Measurements from ENCODE around the gene SPTLC3. TPM values are rescaled to one million over a fixed set of nuclear protein-coding genes. Genes with fewer than 3 reads are reported as not detected.

The SPTLC3 gene
- total RNA-seq, 2 donors from 2014 or later, result 0.42 to 0.44 TPM

DNA sequence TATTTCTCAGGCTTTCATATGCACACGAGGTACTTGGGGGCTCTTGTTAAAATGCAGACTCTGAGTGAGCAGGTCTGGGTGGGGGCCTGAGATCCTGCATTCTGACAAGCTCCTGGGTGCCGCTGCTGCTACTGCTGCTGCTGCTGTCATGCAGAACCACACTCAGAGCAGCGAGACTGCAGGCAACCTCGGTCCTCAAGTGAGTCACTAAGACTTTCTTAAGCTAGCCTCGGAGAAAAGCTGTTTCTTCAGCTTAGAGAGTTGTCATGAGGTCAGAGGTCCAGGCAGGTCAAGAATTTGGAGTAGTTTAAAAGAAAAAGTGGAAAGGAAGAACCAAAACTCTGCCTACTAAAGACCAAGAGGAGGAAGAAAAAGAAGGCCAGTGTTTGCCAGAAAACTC lies 92.9 kb downstream of the SPTLC3 start:
- no peak overlapping the region for H3K4me3 Mint-ChIP-seq
- H3K4me1 Mint-ChIP-seq, result peaks cover 4% of the 10 kb centered on the region
- peaks cover 18% of the 10 kb centered on the region for H3K27me3 Mint-ChIP-seq
- H3K36me3 Mint-ChIP-seq (ENCODE audit: low read depth), result peaks cover 2% of the 10 kb centered on the region
- no peak overlapping the region for H3K27ac Mint-ChIP-seq
- DNase-seq, result no peak
- H3K9me3 ChIP-seq (ENCODE audit: control insufficient read depth, low read length, poor library complexity, severe bottlenecking), result no peaks in the 10 kb centered on the region
- no peak for ATAC-seq

DNA sequence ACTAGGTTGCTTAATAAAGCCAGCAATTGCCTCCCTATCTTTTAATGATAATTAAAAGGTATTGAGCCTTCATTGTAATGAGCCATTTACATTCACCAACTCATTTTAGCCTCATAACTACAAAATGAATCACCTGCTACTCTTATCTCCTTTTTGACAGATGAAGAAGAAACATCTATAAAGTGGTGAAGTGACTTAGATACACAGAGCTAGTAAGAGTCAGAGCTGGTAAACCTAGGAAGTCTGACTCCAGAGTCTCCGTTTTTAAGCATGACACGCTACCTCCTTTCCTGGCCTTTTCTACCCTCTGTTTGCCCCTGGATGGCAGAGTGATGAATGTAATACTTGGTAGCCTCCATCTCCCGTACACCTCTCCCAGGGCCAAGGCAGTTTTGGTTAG lies 93.5 kb downstream of the SPTLC3 start:
- peak overlapping the region; percentile 16 for H3K27ac Mint-ChIP-seq
- H3K36me3 Mint-ChIP-seq (ENCODE audit: low read depth), result peaks cover 2% of the 10 kb centered on the region
- H3K4me3 Mint-ChIP-seq, result no peak overlapping the region
- H3K4me1 Mint-ChIP-seq, result peaks cover 4% of the 10 kb centered on the region
- DNase-seq (no peak), ATAC-seq (no peak)
- H3K27me3 Mint-ChIP-seq, result peaks cover 23% of the 10 kb centered on the region
- no peaks in the 10 kb centered on the region for H3K9me3 ChIP-seq (ENCODE audit: control insufficient read depth, low read length, poor library complexity, severe bottlenecking)

DNA sequence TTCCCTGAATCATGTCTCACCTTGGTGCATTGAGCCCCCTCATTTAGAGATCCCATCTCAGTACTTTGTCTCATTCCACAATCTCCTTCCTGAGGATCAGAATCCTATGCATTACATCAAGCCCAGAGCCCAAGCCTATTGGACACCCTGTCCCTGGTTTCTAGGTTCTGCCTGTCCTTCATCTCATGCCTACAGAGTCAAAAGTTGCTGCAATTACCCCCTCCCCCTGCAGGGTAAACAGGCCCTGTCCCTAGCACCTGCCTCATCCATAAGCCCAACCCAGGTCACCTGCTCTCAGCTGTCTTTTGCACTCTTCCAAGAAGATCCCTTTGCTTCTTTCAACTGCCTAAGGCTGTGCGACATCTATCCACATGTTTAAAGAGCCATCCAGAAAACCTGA lies 93.9 kb downstream of the SPTLC3 start:
- H3K27me3 Mint-ChIP-seq, result peaks cover 27% of the 10 kb centered on the region
- DNase-seq (no peak), ATAC-seq (no peak)
- H3K36me3 Mint-ChIP-seq (ENCODE audit: low read depth), result peaks cover 2% of the 10 kb centered on the region
- H3K4me1 Mint-ChIP-seq, result peaks cover 4% of the 10 kb centered on the region
- H3K27ac Mint-ChIP-seq, result peak overlapping the region; percentile 16
- H3K9me3 ChIP-seq (ENCODE audit: control insufficient read depth, low read length, poor library complexity, severe bottlenecking), result no peaks in the 10 kb centered on the region
- no peak overlapping the region for H3K4me3 Mint-ChIP-seq

DNA sequence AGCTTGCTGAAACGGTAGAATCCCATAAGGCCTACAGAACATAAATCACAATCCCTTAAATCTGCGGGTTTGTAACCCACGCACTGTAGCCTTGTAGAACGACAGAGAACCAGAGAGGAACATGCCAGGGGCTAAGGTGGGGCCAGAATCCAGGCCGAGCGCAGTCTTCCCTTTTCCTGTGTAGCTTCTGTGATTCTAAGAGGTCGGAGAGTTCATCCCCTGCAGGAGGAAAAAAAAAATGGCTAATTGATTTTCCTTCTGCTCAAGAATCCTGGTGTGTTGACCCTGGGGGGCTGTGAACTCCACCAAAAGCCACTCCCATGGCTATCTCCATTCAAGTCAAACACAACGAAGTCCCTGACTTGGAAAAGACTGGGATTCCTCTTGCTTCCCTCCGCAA lies 96.3 kb downstream of the SPTLC3 start:
- no peaks in the 10 kb centered on the region for H3K9me3 ChIP-seq (ENCODE audit: control insufficient read depth, low read length, poor library complexity, severe bottlenecking)
- no peak for ATAC-seq
- Mint-ChIP-seq H3K27me3 (peaks cover 27% of the 10 kb centered on the region), H3K27ac (no peak overlapping the region), H3K4me3 (no peak overlapping the region), H3K4me1 (peaks cover 4% of the 10 kb centered on the region), H3K36me3 (ENCODE audit: low read depth) (peaks cover 2% of the 10 kb centered on the region)
- no peak for DNase-seq

DNA sequence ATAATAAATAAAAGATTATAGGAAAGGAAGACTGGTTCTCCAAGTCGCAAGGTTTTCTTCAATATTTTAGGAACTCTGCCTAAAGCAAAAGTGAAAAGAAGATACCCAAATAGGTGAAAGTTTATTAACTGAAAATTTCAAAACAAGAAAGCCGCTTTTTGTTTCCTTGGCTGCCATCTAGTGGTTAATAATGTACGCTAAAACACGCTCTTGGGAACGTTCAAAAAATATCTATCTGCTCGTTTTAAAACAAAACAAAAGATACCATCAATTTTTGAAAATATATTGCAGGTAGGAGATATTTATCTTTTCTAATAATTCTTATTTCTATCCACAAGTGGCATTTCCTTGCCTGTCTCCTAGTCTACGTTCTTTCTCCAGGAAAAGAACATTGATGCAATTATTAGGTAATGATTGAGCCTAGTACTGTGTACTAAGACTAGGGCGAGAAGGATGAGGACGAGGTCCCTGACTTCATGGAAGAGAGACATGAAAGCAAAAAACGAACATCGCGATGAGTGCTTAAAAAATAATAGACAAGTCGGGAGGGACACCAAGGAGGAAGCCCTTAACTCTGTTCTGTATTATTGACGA lies 97.2 kb downstream of the SPTLC3 start:
- Mint-ChIP-seq H3K36me3 (ENCODE audit: low read depth) (peaks cover 2% of the 10 kb centered on the region), H3K4me3 (no peak overlapping the region), H3K27ac (no peak overlapping the region), H3K27me3 (peaks cover 27% of the 10 kb centered on the region), H3K4me1 (peaks cover 4% of the 10 kb centered on the region)
- ATAC-seq (no peak), DNase-seq (no peak)
- H3K9me3 ChIP-seq (ENCODE audit: control insufficient read depth, low read length, poor library complexity, severe bottlenecking), result no peaks in the 10 kb centered on the region

DNA sequence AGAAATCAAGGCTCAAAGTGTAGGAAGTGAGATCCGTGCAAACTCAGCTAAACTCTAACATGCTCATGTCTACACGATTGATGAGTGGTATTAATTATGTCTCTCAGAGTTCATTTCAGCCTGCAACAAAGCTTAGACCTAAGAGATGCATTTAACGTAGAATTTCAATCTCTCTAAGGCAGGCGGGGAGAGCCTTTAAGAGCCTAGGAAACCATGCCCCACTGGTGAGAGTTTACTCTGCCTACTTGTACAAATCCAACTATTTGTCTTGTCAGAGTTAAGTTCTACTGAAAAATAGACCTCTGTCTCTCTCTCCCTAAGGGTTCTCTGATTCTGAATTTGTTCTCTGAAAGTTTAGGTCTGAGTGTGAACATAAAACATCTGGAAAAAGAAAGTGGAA lies 100.9 kb downstream of the SPTLC3 start:
- ATAC-seq, result no peak
- H3K4me3 Mint-ChIP-seq, result no peak overlapping the region
- no peaks in the 10 kb centered on the region for H3K9me3 ChIP-seq (ENCODE audit: control insufficient read depth, low read length, poor library complexity, severe bottlenecking)
- H3K27me3 Mint-ChIP-seq, result peaks cover 18% of the 10 kb centered on the region
- no peak overlapping the region for H3K27ac Mint-ChIP-seq
- no peak for DNase-seq
- peaks cover 4% of the 10 kb centered on the region for H3K4me1 Mint-ChIP-seq
- H3K36me3 Mint-ChIP-seq (ENCODE audit: low read depth), result peaks cover 4% of the 10 kb centered on the region

DNA sequence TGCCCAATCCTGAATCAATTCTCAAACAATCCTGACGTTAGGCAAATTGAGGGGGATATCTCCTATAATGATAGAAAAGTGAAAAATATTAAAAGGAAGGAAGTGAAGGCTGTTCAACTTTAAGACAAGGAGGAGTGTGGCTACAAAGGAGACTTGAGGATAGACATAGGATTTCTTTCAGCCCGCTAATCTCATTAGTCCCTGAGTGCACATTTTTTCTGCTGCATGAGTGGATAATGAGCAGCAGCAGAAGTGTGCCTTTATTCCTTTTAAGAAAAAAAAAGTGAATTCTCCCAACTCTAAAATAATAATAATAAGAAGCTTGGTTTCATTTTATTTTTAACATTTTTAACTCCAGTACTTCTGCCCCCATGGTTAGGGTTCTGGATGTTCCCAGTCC lies 102.0 kb downstream of the SPTLC3 start:
- no peak for ATAC-seq
- H3K4me1 Mint-ChIP-seq, result peaks cover 4% of the 10 kb centered on the region
- no peak for DNase-seq
- H3K4me3 Mint-ChIP-seq, result no peak overlapping the region
- peaks cover 18% of the 10 kb centered on the region for H3K27me3 Mint-ChIP-seq
- no peaks in the 10 kb centered on the region for H3K9me3 ChIP-seq (ENCODE audit: control insufficient read depth, low read length, poor library complexity, severe bottlenecking)
- peaks cover 4% of the 10 kb centered on the region for H3K36me3 Mint-ChIP-seq (ENCODE audit: low read depth)
- no peak overlapping the region for H3K27ac Mint-ChIP-seq

DNA sequence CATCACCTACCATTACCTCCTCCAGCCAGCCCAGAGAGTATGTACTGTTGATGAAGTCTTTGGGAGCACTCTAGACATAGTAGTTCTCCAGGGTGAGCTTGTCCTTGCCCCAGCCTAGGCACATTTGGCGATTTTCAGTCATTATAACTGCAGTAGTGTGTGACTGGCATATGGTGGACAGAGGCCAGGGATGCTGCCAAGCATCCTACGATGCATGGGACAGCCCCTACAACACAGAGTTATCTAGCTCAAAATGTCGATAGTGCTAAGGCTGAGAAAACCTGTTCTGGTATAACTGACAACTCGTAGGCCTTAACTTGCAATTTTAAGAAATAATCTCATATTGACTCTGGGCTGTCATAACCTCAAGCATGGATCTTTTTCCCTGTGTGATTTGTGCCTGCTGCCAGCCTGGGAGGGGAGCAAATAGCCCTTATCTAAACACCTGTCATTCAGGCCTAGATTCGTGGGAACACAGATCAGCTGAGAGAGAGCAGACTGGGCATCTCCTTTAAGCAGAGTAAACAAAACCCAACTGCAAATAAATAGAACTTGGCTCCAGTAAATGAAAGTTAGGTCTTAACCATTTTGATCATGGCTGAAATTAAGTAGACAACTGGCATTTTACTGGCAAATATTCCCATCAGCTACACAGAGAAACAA lies 102.6 kb downstream of the SPTLC3 start:
- no peak for ATAC-seq
- H3K4me3 Mint-ChIP-seq, result no peak overlapping the region
- H3K9me3 ChIP-seq (ENCODE audit: control insufficient read depth, low read length, poor library complexity, severe bottlenecking), result no peaks in the 10 kb centered on the region
- no peak overlapping the region for H3K27ac Mint-ChIP-seq
- DNase-seq, result no peak
- peaks cover 12% of the 10 kb centered on the region for H3K27me3 Mint-ChIP-seq
- H3K36me3 Mint-ChIP-seq (ENCODE audit: low read depth), result peaks cover 2% of the 10 kb centered on the region
- H3K4me1 Mint-ChIP-seq, result peaks cover under 1% of the 10 kb centered on the region

DNA sequence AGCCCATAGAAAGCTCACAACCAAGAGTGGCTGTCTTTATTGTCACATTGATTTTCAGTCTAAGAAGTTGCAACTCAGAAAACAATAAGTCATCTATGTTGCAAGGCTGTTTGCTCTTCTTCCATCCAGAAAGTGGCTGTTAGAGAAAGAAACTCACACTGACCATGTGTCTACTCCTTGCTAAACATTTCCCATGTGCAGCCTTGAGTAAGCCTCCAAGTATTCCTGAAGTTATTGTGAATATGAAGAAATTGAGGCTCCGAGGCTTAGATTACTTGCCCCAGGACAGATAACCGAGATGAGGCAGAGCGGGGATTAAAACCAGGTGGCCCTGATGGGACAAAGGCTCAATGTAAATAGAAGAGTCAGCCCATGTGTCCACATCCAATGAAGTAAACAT lies 105.0 kb downstream of the SPTLC3 start:
- ATAC-seq (no peak), DNase-seq (no peak)
- H3K9me3 ChIP-seq (ENCODE audit: control insufficient read depth, low read length, poor library complexity, severe bottlenecking), result no peaks in the 10 kb centered on the region
- no peak overlapping the region for H3K4me3 Mint-ChIP-seq
- H3K27ac Mint-ChIP-seq, result no peak overlapping the region
- peaks cover 2% of the 10 kb centered on the region for H3K36me3 Mint-ChIP-seq (ENCODE audit: low read depth)
- H3K4me1 Mint-ChIP-seq, result no peaks in the 10 kb centered on the region
- H3K27me3 Mint-ChIP-seq, result no peaks in the 10 kb centered on the region

DNA sequence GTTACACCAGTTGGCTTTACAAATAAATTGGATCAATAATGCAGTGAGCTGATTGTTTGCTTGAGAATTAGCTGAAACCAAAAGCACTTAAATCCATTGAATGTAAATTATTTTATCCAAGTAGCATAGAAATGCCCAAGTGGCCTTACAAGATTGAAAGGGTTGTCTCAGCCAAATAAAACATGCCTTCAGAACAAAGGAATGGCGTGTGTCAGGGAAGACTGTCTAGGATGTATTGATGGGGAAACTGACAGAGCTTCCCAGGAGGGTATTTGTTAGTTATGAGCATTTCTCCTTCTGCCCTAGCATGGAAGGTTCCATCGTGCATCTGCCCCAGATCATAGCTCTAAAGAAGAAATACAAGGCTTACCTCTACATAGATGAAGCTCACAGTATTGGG lies 108.4 kb downstream of the SPTLC3 start:
- H3K4me1 Mint-ChIP-seq, result no peaks in the 10 kb centered on the region
- ATAC-seq, result no peak

DNA sequence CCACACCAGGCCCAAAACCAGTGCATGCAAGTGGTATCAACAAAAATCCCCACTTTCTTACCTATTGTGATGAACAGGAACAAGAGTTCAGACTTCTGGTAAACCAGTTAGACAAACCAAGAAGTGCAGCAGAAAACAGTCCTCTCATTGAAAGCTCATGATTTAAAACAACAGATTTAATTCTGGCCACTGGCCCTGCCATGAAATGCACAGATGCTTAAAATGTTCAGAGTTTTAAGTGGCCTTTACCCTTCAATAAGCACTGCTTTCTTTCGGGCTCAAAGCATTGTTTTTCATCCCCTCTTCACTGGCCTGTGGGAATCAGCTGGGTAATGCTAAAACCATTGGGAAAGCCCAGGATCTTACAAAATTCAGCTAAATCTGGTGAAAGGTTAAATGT lies 109.9 kb downstream of the SPTLC3 start:
- H3K27ac Mint-ChIP-seq, result no peak overlapping the region
- DNase-seq (no peak), ATAC-seq (no peak)
- no peaks in the 10 kb centered on the region for H3K27me3 Mint-ChIP-seq
- no peaks in the 10 kb centered on the region for H3K4me1 Mint-ChIP-seq
- H3K36me3 Mint-ChIP-seq (ENCODE audit: low read depth), result no peaks in the 10 kb centered on the region
- no peaks in the 10 kb centered on the region for H3K9me3 ChIP-seq (ENCODE audit: control insufficient read depth, low read length, poor library complexity, severe bottlenecking)
- H3K4me3 Mint-ChIP-seq, result no peak overlapping the region

More for the DNA sequence above, 108.4 kb downstream of the SPTLC3 start:
- Mint-ChIP-seq H3K27ac (no peak overlapping the region), H3K27me3 (no peaks in the 10 kb centered on the region), H3K36me3 (ENCODE audit: low read depth) (peaks cover 2% of the 10 kb centered on the region), H3K4me3 (no peak overlapping the region)
- H3K9me3 ChIP-seq (ENCODE audit: control insufficient read depth, low read length, poor library complexity, severe bottlenecking), result no peaks in the 10 kb centered on the region
- DNase-seq, result no peak

DNA sequence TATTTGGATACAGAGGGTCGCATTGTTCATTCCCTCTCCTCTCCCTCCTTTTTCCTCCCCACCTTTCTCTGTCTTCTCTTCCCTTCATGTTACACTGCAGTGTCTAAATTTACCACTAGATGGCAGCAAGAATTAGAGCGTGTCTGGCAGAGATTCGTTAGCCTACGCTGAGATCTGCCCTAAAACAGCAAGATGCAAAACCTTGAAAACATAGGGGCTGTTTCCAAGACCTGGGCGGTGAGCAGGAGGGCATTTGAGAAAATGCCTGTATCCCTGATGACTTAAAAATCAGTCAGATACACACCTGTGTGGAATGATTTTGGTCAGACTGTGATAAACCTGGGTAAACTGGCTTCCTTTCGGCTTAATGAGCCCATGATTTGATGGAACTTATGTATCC lies 110.8 kb downstream of the SPTLC3 start:
- no peak overlapping the region for H3K4me3 Mint-ChIP-seq
- H3K4me1 Mint-ChIP-seq, result peaks cover 2% of the 10 kb centered on the region
- H3K9me3 ChIP-seq (ENCODE audit: control insufficient read depth, low read length, poor library complexity, severe bottlenecking), result no peaks in the 10 kb centered on the region
- no peaks in the 10 kb centered on the region for H3K36me3 Mint-ChIP-seq (ENCODE audit: low read depth)
- H3K27ac Mint-ChIP-seq, result no peak overlapping the region
- peak in 1 of 3 donors; percentile 26 for DNase-seq
- ATAC-seq, result peak; percentile 83
- no peaks in the 10 kb centered on the region for H3K27me3 Mint-ChIP-seq

DNA sequence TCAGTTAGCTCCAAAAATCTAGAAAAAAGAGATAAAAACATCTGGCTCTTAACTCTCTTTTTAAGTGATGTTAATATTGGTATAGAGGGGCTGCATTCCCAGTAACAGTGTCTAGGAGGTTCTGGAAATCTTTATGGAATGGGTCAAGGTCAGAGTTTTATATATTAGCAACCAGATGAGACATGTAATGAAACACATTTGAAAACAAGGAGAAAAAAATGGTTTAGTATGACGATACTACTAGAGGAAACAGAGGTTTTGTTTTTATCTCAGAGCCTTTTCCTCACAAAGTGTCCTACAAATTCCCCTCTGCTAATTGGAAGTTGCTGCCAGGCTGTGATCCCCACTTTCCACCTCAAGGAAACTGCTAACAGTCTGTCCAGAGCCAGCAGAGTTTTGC lies 111.7 kb downstream of the SPTLC3 start:
- DNase-seq, result no peak
- Mint-ChIP-seq H3K4me3 (no peak overlapping the region), H3K36me3 (ENCODE audit: low read depth) (no peaks in the 10 kb centered on the region), H3K27me3 (no peaks in the 10 kb centered on the region), H3K27ac (no peak overlapping the region), H3K4me1 (peaks cover 2% of the 10 kb centered on the region)
- H3K9me3 ChIP-seq (ENCODE audit: control insufficient read depth, low read length, poor library complexity, severe bottlenecking), result no peaks in the 10 kb centered on the region
- no peak for ATAC-seq

DNA sequence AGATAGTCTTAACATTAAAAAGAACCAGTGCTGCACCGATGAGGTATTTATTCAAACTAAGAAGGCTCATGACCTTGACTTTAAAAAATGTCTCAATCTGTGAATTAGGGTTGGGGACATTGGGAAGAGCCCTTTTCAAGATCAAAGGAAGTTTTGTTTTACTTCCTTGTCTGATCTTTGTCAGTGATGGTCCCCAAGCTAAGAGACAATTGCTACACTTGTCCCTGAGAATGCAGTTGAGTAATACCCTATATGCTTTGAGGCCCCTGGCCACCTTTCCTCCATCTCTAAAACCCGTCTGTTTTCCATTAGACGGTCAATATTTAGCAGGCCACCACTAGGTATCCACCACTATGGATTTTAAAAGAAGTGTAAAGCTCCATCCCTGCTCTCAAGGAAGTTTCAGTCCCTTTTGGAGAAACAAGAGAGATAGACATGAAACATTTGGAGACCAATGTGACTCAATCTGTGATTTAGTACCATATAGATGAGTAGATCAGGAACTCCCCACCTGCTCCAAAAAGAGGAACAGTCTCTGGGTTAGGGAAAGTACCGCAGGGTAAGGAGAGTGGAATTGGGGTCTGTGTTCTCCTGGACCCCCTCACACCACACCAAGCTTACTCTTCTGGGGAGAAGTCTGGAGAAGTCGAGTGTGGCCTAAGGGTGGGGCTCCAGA lies 113.2 kb downstream of the SPTLC3 start:
- Mint-ChIP-seq H3K36me3 (ENCODE audit: low read depth) (no peaks in the 10 kb centered on the region), H3K4me1 (peaks cover 2% of the 10 kb centered on the region), H3K4me3 (no peak overlapping the region), H3K27me3 (no peaks in the 10 kb centered on the region), H3K27ac (no peak overlapping the region)
- H3K9me3 ChIP-seq (ENCODE audit: control insufficient read depth, low read length, poor library complexity, severe bottlenecking), result no peaks in the 10 kb centered on the region
- ATAC-seq (no peak), DNase-seq (no peak)
